SU-DHL-6 (cell line): ENCODE data around the gene ACOX3.

Source experiments
- CTCF ChIP-seq: fragments of 200-600 bp; sonication (generic); IDR thresholded peaks from one replicate; pipeline ENCODE4 v1.5.1; 2017; ENCODE audit warnings: antibody characterized with exemption, mild to moderate bottlenecking, low read length, moderate library complexity; ENCODE audit not compliant: insufficient read depth, poor library complexity, severe bottlenecking
- EZH2phosphoT487 ChIP-seq: fragments of 200-600 bp; sonication (generic), shearing (Covaris generic); conservative IDR thresholded peaks from 2 replicates; pipeline ENCODE4 v1.6.1; 2018; ENCODE audit warnings: mild to moderate bottlenecking, antibody characterized with exemption, low read length, moderate library complexity, mixed read lengths

- TF ChIP-seq CTCF (no peak), EZH2phosphoT487 (no peak)
These were observed 88.6 kb downstream of the ACOX3 start for GRCh38 chr4:8351931-8352367.
